Panc1 (cell line): Measurements from ENCODE around the gene BCORL1. TPM values are rescaled to one million over a fixed set of nuclear protein-coding genes. Genes with fewer than 3 reads are reported as not detected.

ENCODE experiments used
- ATAC-seq: fragments of 200-7000 bp; cut with Tn5 transposase; 2 replicates; pipeline ENCODE4 v1.9.1; 2020; ENCODE audit warnings: mild to moderate bottlenecking, moderate library complexity
- BruUV-seq: library from RNA; stranded (reverse); fragments of 400-500 nt; replicated peaks from 2 replicates; lab custom pipeline; 2021; lab: Mats Ljungman, UMichigan
- CTCF ChIA-PET: fragments of 300-600 bp; sonication (Branson Sonifier 250); formaldehyde crosslinking; loops from one replicate; lab custom pipeline; 2022; ENCODE audit warnings: antibody characterized with exemption; lab: Charles Lee
- POLR2A ChIA-PET: fragments of 300-600 bp; sonication (Branson Sonifier 250); formaldehyde crosslinking; loops from one replicate; lab custom pipeline; 2022; ENCODE audit warnings: antibody characterized with exemption; lab: Charles Lee
- DNase-seq: peaks from one replicate; pipeline ENCODE4 v3.0.0-alpha.2; 2010; ENCODE audit warnings: low read depth, low spot score
- H3K27ac ChIP-seq: 2 replicates; pipeline ENCODE4 v1.5.1; 2011; ENCODE audit warnings: mild to moderate bottlenecking, low read length, inconsistent platforms
- H3K27me3 ChIP-seq: fragments of 200-500 bp; sonication (Bioruptor generic); 2 replicates; pipeline ENCODE4 v1.6.0; 2014; ENCODE audit warnings: low read length, inconsistent platforms; ENCODE audit not compliant: control insufficient read depth, insufficient read depth
- H3K36me3 ChIP-seq: fragments of 200-500 bp; sonication (Bioruptor generic); 2 replicates; pipeline ENCODE4 v1.5.1; 2014; ENCODE audit warnings: inconsistent platforms, mild to moderate bottlenecking, low read length, moderate library complexity; ENCODE audit not compliant: control insufficient read depth, insufficient read depth
- H3K4me1 ChIP-seq: 2 replicates; pipeline ENCODE4 v1.5.1; 2011; ENCODE audit warnings: inconsistent platforms, mild to moderate bottlenecking, low read length, moderate library complexity; ENCODE audit not compliant: control insufficient read depth, insufficient read depth
- H3K4me3 ChIP-seq, 2 experiments: 2 replicates each; pipeline ENCODE4 v1.5.1; 2011 to 2012; ENCODE audit warnings: low read depth in 2 of 2, low read length in 2 of 2, mild to moderate bottlenecking in 2 of 2, inconsistent platforms in 1 of 2, moderate library complexity in 1 of 2
- H3K9me3 ChIP-seq: fragments of 200-500 bp; sonication (Bioruptor generic); 2 replicates; pipeline ENCODE4 v1.5.1; 2014; ENCODE audit warnings: low read depth, mild to moderate bottlenecking, inconsistent platforms, low read length, moderate library complexity; ENCODE audit not compliant: control insufficient read depth, insufficient read depth
- CTCF ChIP-seq: fragments of 450-650 bp; IDR thresholded peaks from 2 replicates; pipeline ENCODE4 v1.5.1; 2017; ENCODE audit warnings: mild to moderate bottlenecking
- POLR2AphosphoS5 ChIP-seq: IDR thresholded peaks from 2 replicates; pipeline ENCODE4 v1.6.1; 2012; ENCODE audit warnings: mild to moderate bottlenecking, low read depth, low read length, moderate library complexity
- REST ChIP-seq, 2 experiments: IDR thresholded peaks; 2 replicates each; pipeline ENCODE4 v1.6.1; 2011 to 2012; ENCODE audit warnings: low read depth in 2 of 2, control low read depth in 1 of 2, low read length in 1 of 2, mild to moderate bottlenecking in 1 of 2, moderate library complexity in 1 of 2; ENCODE audit not compliant: insufficient read depth in 1 of 2
- SIN3A ChIP-seq: IDR thresholded peaks from 2 replicates; pipeline ENCODE4 v1.6.1; 2012; ENCODE audit warnings: low read depth, mild to moderate bottlenecking, low read length, moderate library complexity, borderline replicate concordance; ENCODE audit not compliant: insufficient read depth
- TCF7L2 ChIP-seq: IDR thresholded peaks from 2 replicates; pipeline ENCODE4 v1.6.1; 2011; ENCODE audit warnings: mild to moderate bottlenecking, low read depth, low read length, inconsistent platforms
- in situ Hi-C: cut with HindIII; loops from 2 replicates; pipeline ENCODE4 v1.10.0; 2016; ENCODE audit warnings: low sequenced_read_pairs, low pct_unique_long_range_greater_than_20kb
- intact Hi-C: fragments of 100-400 bp; cut with micrococcal nuclease; formaldehyde crosslinking; loops from one replicate; pipeline ENCODE4 v1.10.0; 2022; ENCODE audit not compliant: unreplicated experiment
- total RNA-seq: library from RNA; stranded (reverse); gene quantifications from one replicate; pipeline ENCODE4 v1.2.1, GENCODE V29; 2021; ENCODE audit not compliant: unreplicated experiment

The BCORL1 gene
- total RNA-seq, 1 experiment from 2014 or later: 67.4 TPM

- no peak overlapping the region for H3K27ac ChIP-seq
- H3K9me3 ChIP-seq: no peaks in the 10 kb centered on the region
- POLR2A ChIA-PET: no interaction called here
- no TSS peak for BruUV-seq
- intact Hi-C loops (no loop called here), in situ Hi-C loops (no loop called here)
- H3K4me3 ChIP-seq: no peak overlapping the region
- no peak for TF ChIP-seq CTCF
- CTCF ChIA-PET: interaction anchor here (1.3 kb wide), 1 partner anchor 11 kb away, joined by 3 read pairs; no protein-coding TSS in a partner anchor
- no peaks in the 10 kb centered on the region; the same call in 1 of the 2 replicates for H3K36me3 ChIP-seq
- DNase-seq (no peak), ATAC-seq (no peak)
- no peaks in the 10 kb centered on the region for H3K27me3 ChIP-seq
- H3K4me1 ChIP-seq: no peaks in the 10 kb centered on the region
Observed at GRCh38 chrX:130071611-130072344, 89.3 kb downstream of the BCORL1 start.

GRCh38 chrX:130072345-130072740, 89.9 kb downstream of the BCORL1 start:
- ATAC-seq (no peak), DNase-seq (no peak)
- Histone ChIP-seq H3K4me1 (no peaks in the 10 kb centered on the region), H3K36me3 (no peaks in the 10 kb centered on the region; the same call in 1 of the 2 replicates), H3K4me3 (no peak overlapping the region), H3K27me3 (no peaks in the 10 kb centered on the region), H3K9me3 (no peaks in the 10 kb centered on the region), H3K27ac (no peak overlapping the region)
- TF ChIP-seq REST (IDR thresholded peaks at IDR 0.05; ENCODE audit: insufficient read depth in 1 of 2, low read depth in 2 of 2, low read length in 1 of 2): no peak
- no peak for TF ChIP-seq TCF7L2
- no peak for TF ChIP-seq SIN3A
- no peak for TF ChIP-seq CTCF
- TF ChIP-seq POLR2AphosphoS5: no peak
- intact Hi-C loops: no loop called here
- in situ Hi-C loops: no loop called here
- POLR2A ChIA-PET: no interaction called here
- CTCF ChIA-PET: no interaction called here
- no TSS peak for BruUV-seq
